OCI-LY3 (cell line): ENCODE data around the gene FBXL15.

ENCODE experiments used
- H2AFZ ChIP-seq: fragments of 200-600, 300-600 bp; shearing (Covaris generic); 2 replicates; pipeline ENCODE4 v1.6.0; 2014; ENCODE audit warnings: antibody characterized with exemption, low read depth, low read length
- H3K27ac ChIP-seq: fragments of 200-600, 300-600 bp; sonication (generic); 2 replicates; pipeline ENCODE4 v1.5.1; 2014; ENCODE audit warnings: mild to moderate bottlenecking, low read length, moderate library complexity, mixed read lengths
- H3K27me3 ChIP-seq: fragments of 200-600, 300-600 bp; sonication (generic); 2 replicates; pipeline ENCODE4 v1.6.1; 2014; ENCODE audit warnings: low read depth, low read length, mixed read lengths
- H3K36me3 ChIP-seq: fragments of 200-600, 300-600 bp; sonication (generic); replicated peaks from 2 replicates; pipeline ENCODE3; 2014; ENCODE audit warnings: low read depth, low read length, mixed read lengths
- H3K4me1 ChIP-seq: fragments of 300-600, 200-600 bp; sonication (generic); 2 replicates; pipeline ENCODE4 v1.6.1; 2014; ENCODE audit warnings: low read length, mixed read lengths
- H3K4me2 ChIP-seq: fragments of 200-600, 300-600 bp; sonication (generic); 2 replicates; pipeline ENCODE4 v1.6.1; 2014; ENCODE audit warnings: low read length, mixed read lengths
- H3K4me3 ChIP-seq: fragments of 300-600, 200-600 bp; sonication (generic); 2 replicates; pipeline ENCODE4 v1.5.1; 2014; ENCODE audit warnings: antibody characterized with exemption, mild to moderate bottlenecking, low read length, moderate library complexity
- H3K79me2 ChIP-seq: fragments of 300-600, 200-600 bp; shearing (Covaris generic); 2 replicates; pipeline ENCODE4 v1.6.1; 2014; ENCODE audit warnings: mild to moderate bottlenecking, low read length, mixed read lengths
- H3K9ac ChIP-seq: fragments of 300-600, 200-600 bp; shearing (Covaris generic); 2 replicates; pipeline ENCODE4 v1.6.0; 2014; ENCODE audit warnings: mild to moderate bottlenecking, low read length, moderate library complexity
- H3K9me3 ChIP-seq: fragments of 200-600, 300-600 bp; shearing (Covaris generic); 2 replicates; pipeline ENCODE4 v1.6.1; 2014; ENCODE audit warnings: low read length, mixed read lengths; ENCODE audit not compliant: insufficient read depth
- H4K20me1 ChIP-seq: fragments of 200-600, 300-600 bp; sonication (generic); 2 replicates; pipeline ENCODE4 v1.6.1; 2016; ENCODE audit warnings: low read length, mixed read lengths; ENCODE audit not compliant: insufficient read depth
- EZH2phosphoT487 ChIP-seq: fragments of 200-600 bp; shearing (Covaris generic); IDR thresholded peaks from 2 replicates; pipeline ENCODE4 v1.6.1; 2018; ENCODE audit warnings: antibody characterized with exemption, mixed run types, low read depth
- TF ChIP-seq, protein P1 (sequence below): fragments of 200-600, 300-600 bp; sonication (generic); IDR thresholded peaks from 2 replicates; pipeline ENCODE4 v1.5.1; 2014; ENCODE audit warnings: antibody characterized with exemption, low read length, low read depth

FBXL15 gene

GRCh38 chr10:102437515-102437914 lies 16.9 kb downstream of the FBXL15 start:
- H3K36me3 ChIP-seq = no peaks in the 10 kb centered on the region
- no peaks in the 10 kb centered on the region for H3K27me3 ChIP-seq
- H3K4me2 ChIP-seq = no peak overlapping the region
- no peaks in the 10 kb centered on the region for H3K79me2 ChIP-seq
- no peak for TF ChIP-seq EZH2phosphoT487
- TF ChIP-seq, protein P1, sequence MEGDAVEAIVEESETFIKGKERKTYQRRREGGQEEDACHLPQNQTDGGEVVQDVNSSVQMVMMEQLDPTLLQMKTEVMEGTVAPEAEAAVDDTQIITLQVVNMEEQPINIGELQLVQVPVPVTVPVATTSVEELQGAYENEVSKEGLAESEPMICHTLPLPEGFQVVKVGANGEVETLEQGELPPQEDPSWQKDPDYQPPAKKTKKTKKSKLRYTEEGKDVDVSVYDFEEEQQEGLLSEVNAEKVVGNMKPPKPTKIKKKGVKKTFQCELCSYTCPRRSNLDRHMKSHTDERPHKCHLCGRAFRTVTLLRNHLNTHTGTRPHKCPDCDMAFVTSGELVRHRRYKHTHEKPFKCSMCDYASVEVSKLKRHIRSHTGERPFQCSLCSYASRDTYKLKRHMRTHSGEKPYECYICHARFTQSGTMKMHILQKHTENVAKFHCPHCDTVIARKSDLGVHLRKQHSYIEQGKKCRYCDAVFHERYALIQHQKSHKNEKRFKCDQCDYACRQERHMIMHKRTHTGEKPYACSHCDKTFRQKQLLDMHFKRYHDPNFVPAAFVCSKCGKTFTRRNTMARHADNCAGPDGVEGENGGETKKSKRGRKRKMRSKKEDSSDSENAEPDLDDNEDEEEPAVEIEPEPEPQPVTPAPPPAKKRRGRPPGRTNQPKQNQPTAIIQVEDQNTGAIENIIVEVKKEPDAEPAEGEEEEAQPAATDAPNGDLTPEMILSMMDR = no peak
- H4K20me1 ChIP-seq = no peaks in the 10 kb centered on the region
- H2AFZ ChIP-seq = no peak overlapping the region
- H3K9me3 ChIP-seq = no peaks in the 10 kb centered on the region
- no peak overlapping the region for H3K4me3 ChIP-seq
- H3K27ac ChIP-seq = no peak overlapping the region
- H3K4me1 ChIP-seq = peaks cover 25% of the 10 kb centered on the region
- no peak overlapping the region for H3K9ac ChIP-seq

DNA sequence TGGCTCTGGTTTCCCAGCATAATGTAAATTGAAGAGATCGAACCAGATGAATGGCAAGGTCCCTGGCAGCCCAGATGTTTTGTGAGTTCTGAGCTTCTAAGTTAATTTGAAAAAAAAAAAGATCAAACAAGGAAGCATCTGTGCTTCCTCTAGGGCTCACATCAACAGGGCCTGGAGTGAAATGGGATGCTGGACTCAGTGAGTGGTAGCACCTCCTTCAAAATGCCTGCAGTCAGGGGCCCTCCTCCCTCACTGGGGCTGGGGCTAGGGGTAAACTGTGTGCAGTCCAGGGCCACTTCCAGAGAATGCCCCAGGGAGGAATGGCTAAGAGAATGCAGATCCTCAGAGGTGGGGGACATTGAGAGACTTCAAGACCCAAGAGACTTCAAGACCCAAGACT lies 17.7 kb downstream of the FBXL15 start:
- Histone ChIP-seq H4K20me1 (no peaks in the 10 kb centered on the region), H3K4me1 (peaks cover 22% of the 10 kb centered on the region), H3K4me3 (no peak overlapping the region), H3K9me3 (no peaks in the 10 kb centered on the region), H3K4me2 (no peak overlapping the region), H3K27me3 (no peaks in the 10 kb centered on the region), H2AFZ (no peak overlapping the region), H3K9ac (no peak overlapping the region), H3K27ac (no peak overlapping the region), H3K79me2 (no peaks in the 10 kb centered on the region), H3K36me3 (no peaks in the 10 kb centered on the region)
- TF ChIP-seq, protein P1 = no peak
- TF ChIP-seq EZH2phosphoT487 = no peak

DNA sequence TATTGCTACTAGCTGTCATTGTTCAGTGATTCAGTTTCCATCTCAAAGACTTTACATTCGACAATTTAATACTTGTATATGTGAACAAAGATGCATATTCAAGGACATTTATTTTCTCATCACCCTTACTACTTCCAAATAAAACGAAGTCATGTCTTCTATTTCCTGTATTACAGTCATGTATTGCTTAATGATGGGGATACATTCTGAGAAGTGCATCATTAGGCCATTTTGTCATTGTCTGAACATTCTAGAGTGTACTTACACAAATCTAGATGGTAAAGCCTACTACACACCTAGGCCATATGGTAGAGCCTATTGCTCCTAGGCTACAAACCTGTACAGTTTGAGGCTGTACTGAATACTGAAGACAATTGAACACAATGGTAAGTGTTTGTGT lies 24.2 kb downstream of the FBXL15 start:
- Histone ChIP-seq H4K20me1 (no peaks in the 10 kb centered on the region), H2AFZ (no peak overlapping the region)

GRCh38 chr10:102449321-102450123 lies 28.9 kb downstream of the FBXL15 start:
- H3K4me2 ChIP-seq = peak overlapping the region; percentile 84
- peak overlapping the region; percentile 77 for H3K27ac ChIP-seq
- no peak for TF ChIP-seq EZH2phosphoT487
- TF ChIP-seq, protein P1 = no peak

More for the DNA sequence above, 24.2 kb downstream of the FBXL15 start:
- H3K4me3 ChIP-seq = no peak overlapping the region
- H3K9me3 ChIP-seq = no peaks in the 10 kb centered on the region
- no peak overlapping the region for H3K27ac ChIP-seq
- no peak overlapping the region for H3K9ac ChIP-seq
- H3K79me2 ChIP-seq = peaks cover under 1% of the 10 kb centered on the region; the same call in 1 of the 2 replicates
- no peaks in the 10 kb centered on the region for H3K27me3 ChIP-seq
- H3K36me3 ChIP-seq = no peaks in the 10 kb centered on the region
- TF ChIP-seq, protein P1 = no peak
- no peak for TF ChIP-seq EZH2phosphoT487
- H3K4me1 ChIP-seq = peaks cover 5% of the 10 kb centered on the region
- no peak overlapping the region for H3K4me2 ChIP-seq

More at GRCh38 chr10:102449321-102450123, 28.9 kb downstream of the FBXL15 start:
- 0 out of 2 replicates have a peak, but pooled peaks cover 3% of the 10 kb centered on the region for H4K20me1 ChIP-seq
- peak overlapping the region; percentile 90 for H3K9ac ChIP-seq
- peaks cover 10% of the 10 kb centered on the region for H3K36me3 ChIP-seq
- H3K4me3 ChIP-seq = peak overlapping the region; percentile 94
- no peaks in the 10 kb centered on the region for H3K9me3 ChIP-seq
- H2AFZ ChIP-seq = no peak overlapping the region
- peaks cover 19% of the 10 kb centered on the region for H3K4me1 ChIP-seq
- H3K79me2 ChIP-seq = peaks cover 17% of the 10 kb centered on the region
- H3K27me3 ChIP-seq = no peaks in the 10 kb centered on the region
